Measurements from ENCODE around the gene GUCY1A2. TPM values are rescaled to one million over a fixed set of nuclear protein-coding genes. Genes with fewer than 3 reads are reported as not detected.
"Not testable (repeated sequence)": the region's sequence is repeated elsewhere in the genome, so short reads cannot be mapped to it uniquely, and the experiment has no call there.

The GUCY1A2 gene
- total RNA-seq, 1 experiment from 2014 or later = not detected

- DNase-seq (no peak), ATAC-seq (no peak)
- TF ChIP-seq CTCF (conservative IDR thresholded peaks at IDR 0.05; ENCODE audit: low read depth, low read length) (no peak), EZH2 (IDR thresholded peaks at IDR 0.05; ENCODE audit: low read length, unreplicated experiment) (no peak), EZH2phosphoT487 (IDR thresholded peaks at IDR 0.05; ENCODE audit: borderline replicate concordance, low read length) (no peak)
- no peaks in the 10 kb centered on the region for H4K20me1 ChIP-seq (ENCODE audit: low read length)
- no peaks in the 10 kb centered on the region for H3F3A ChIP-seq (ENCODE audit: low read length, unreplicated experiment)
- no peaks in the 10 kb centered on the region for H3K9me2 ChIP-seq (replicated peaks; ENCODE audit: low read length)
- no peak overlapping the region for H3K4me2 ChIP-seq (ENCODE audit: low read length)
- CTCF ChIA-PET = no interaction called here
- intact Hi-C loops (cut with micrococcal nuclease) = no loop called here
- H3K79me2 ChIP-seq (ENCODE audit: low read length) = no peaks in the 10 kb centered on the region
- H3K9ac ChIP-seq (ENCODE audit: low read length) = no peak overlapping the region
- POLR2A ChIA-PET (ENCODE audit: unreplicated experiment) = no interaction called here
- no peaks in the 10 kb centered on the region for H3K27me3 ChIP-seq (ENCODE audit: low read length)
- H3K4me3 ChIP-seq (ENCODE audit: low read length) = no peak overlapping the region
- H2AFZ ChIP-seq (ENCODE audit: low read length) = no peak overlapping the region
- H3K4me1 ChIP-seq (ENCODE audit: insufficient read depth, low read length) = no peaks in the 10 kb centered on the region
- no peaks in the 10 kb centered on the region for H3K9me3 ChIP-seq (ENCODE audit: low read length)
- no peak overlapping the region for H3K27ac ChIP-seq (ENCODE audit: low read length)
- BruUV-seq (replicated peaks) = no TSS peak
- no peaks in the 10 kb centered on the region for H3K36me3 ChIP-seq (ENCODE audit: low read depth, low read length)
Observed at GRCh38 chr11:106828576-106828975, 189.7 kb downstream of the GUCY1A2 start.

GRCh38 chr11:106827687-106828086 is 190.6 kb downstream of the GUCY1A2 start:
- Histone ChIP-seq H2AFZ (ENCODE audit: low read length) (no peak overlapping the region), H3K36me3 (ENCODE audit: low read depth, low read length) (no peaks in the 10 kb centered on the region), H3K4me2 (ENCODE audit: low read length) (no peak overlapping the region), H4K20me1 (ENCODE audit: low read length) (no peaks in the 10 kb centered on the region), H3K4me1 (ENCODE audit: insufficient read depth, low read length) (no peaks in the 10 kb centered on the region), H3F3A (ENCODE audit: low read length, unreplicated experiment) (no peaks in the 10 kb centered on the region), H3K9me3 (ENCODE audit: low read length) (no peaks in the 10 kb centered on the region), H3K9ac (ENCODE audit: low read length) (no peak overlapping the region), H3K27ac (ENCODE audit: low read length) (no peak overlapping the region), H3K79me2 (ENCODE audit: low read length) (no peaks in the 10 kb centered on the region), H3K9me2 (replicated peaks; ENCODE audit: low read length) (no peaks in the 10 kb centered on the region), H3K4me3 (ENCODE audit: low read length) (no peak overlapping the region), H3K27me3 (ENCODE audit: low read length) (peaks cover 7% of the 10 kb centered on the region; the same call in 1 of the 2 replicates)
- intact Hi-C loops (cut with micrococcal nuclease) = no loop called here
- ATAC-seq = no peak
- ChIA-PET CTCF (no interaction called here), POLR2A (ENCODE audit: unreplicated experiment) (interaction anchor here (0.6 kb wide), 1 partner anchor 712 kb away, joined by 3 read pairs; no protein-coding TSS in a partner anchor)
- BruUV-seq (replicated peaks) = no TSS peak
- no peak for DNase-seq
- TF ChIP-seq EZH2 (IDR thresholded peaks at IDR 0.05; ENCODE audit: low read length, unreplicated experiment) = no peak
- no peak for TF ChIP-seq CTCF (conservative IDR thresholded peaks at IDR 0.05; ENCODE audit: low read depth, low read length)
- TF ChIP-seq EZH2phosphoT487 (IDR thresholded peaks at IDR 0.05; ENCODE audit: borderline replicate concordance, low read length) = no peak

- H3K4me1 ChIP-seq (ENCODE audit: insufficient read depth, low read length); CTCF ChIA-PET; H3K4me2 ChIP-seq (ENCODE audit: low read length); H2AFZ ChIP-seq (ENCODE audit: low read length); H3K27ac ChIP-seq (ENCODE audit: low read length); H4K20me1 ChIP-seq (ENCODE audit: low read length); H3K9me2 ChIP-seq (replicated peaks; ENCODE audit: low read length); H3K9ac ChIP-seq (ENCODE audit: low read length); DNase-seq; H3K9me3 ChIP-seq (ENCODE audit: low read length); H3K27me3 ChIP-seq (ENCODE audit: low read length); H3K79me2 ChIP-seq (ENCODE audit: low read length); H3K36me3 ChIP-seq (ENCODE audit: low read depth, low read length); intact Hi-C loops (cut with micrococcal nuclease); BruUV-seq (replicated peaks); H3F3A ChIP-seq (ENCODE audit: low read length, unreplicated experiment); H3K4me3 ChIP-seq (ENCODE audit: low read length); POLR2A ChIA-PET (ENCODE audit: unreplicated experiment); ATAC-seq: not testable (repeated sequence)
Observed at GRCh38 chr11:106826558-106826957, 191.7 kb downstream of the GUCY1A2 start.
